Measurements from ENCODE around the gene GJD4. TPM values are rescaled to one million over a fixed set of nuclear protein-coding genes. Genes with fewer than 3 reads are reported as not detected.

GJD4 gene
- total RNA-seq, 6 experiments from 2014 or later = not detected

- Histone ChIP-seq H3K27me3 (no peaks in the 10 kb centered on the region), H3K27ac (no peak overlapping the region), H3K9me3 (no peaks in the 10 kb centered on the region), H3K4me1 (no peaks in the 10 kb centered on the region), H3K4me3 (no peak overlapping the region), H3K36me3 (no peaks in the 10 kb centered on the region)
- TF ChIP-seq POLR2A (IDR thresholded peaks at IDR 0.05) = no peak
- TF ChIP-seq CTCF (IDR thresholded peaks at IDR 0.05) = no peak
- ATAC-seq = no peak
- WGBS (ENCODE audit: insufficient coverage, low coverage, low lambda C conversion rate, missing lambda C conversion rate) = 79% methylated on average over 5 of the region's 6 CpGs
- no peak for DNase-seq
- intact Hi-C loops (cut with DNase I) = no loop called here
These were observed 21.9 kb downstream of the GJD4 start for GRCh38 chr10:35626971-35627507.

DNA sequence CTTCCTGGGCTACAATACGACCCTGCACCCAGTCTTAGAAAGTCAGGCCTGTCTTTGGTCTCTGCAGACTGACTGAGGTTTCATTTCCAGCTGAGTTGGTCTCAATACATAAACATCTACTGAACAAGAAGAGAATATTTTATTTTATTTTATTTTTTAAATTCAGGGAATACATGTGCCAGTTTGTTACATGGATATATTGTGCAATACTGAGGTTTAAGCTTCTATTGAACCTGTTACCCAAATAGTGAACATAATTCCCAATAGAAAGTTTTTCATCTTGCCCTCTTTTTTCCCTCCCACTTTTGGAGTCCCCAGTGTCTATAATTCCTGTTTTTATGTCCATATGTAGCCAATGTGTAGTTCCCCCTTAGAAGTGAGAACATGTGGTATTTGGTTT, 26.3 kb downstream of the GJD4 start:
- WGBS (ENCODE audit: insufficient coverage, low coverage, low lambda C conversion rate, missing lambda C conversion rate) = 91% methylated on average over 1 of the region's 1 CpG
- ATAC-seq (no peak), DNase-seq (no peak)
- H3K27ac ChIP-seq = no peak overlapping the region
- H3K4me1 ChIP-seq = no peaks in the 10 kb centered on the region
- no peaks in the 10 kb centered on the region for H3K36me3 ChIP-seq
- intact Hi-C loops (cut with DNase I) = loop anchor here (10.0 kb wide), 2 partner anchors 1153 to 1253 kb away; no protein-coding TSS in a partner anchor
- no peaks in the 10 kb centered on the region for H3K9me3 ChIP-seq
- H3K4me3 ChIP-seq = no peak overlapping the region
- TF ChIP-seq POLR2A (IDR thresholded peaks at IDR 0.05) (no peak), CTCF (IDR thresholded peaks at IDR 0.05) (no peak)
- H3K27me3 ChIP-seq = no peaks in the 10 kb centered on the region

- Histone ChIP-seq H3K9me3 (no peaks in the 10 kb centered on the region), H3K27me3 (no peaks in the 10 kb centered on the region), H3K27ac (no peak overlapping the region), H3K4me1 (no peaks in the 10 kb centered on the region), H3K4me3 (no peak overlapping the region), H3K36me3 (no peaks in the 10 kb centered on the region)
- intact Hi-C loops (cut with DNase I) = loop anchor here (10.0 kb wide), 2 partner anchors 1153 to 1253 kb away; no protein-coding TSS in a partner anchor
- ATAC-seq (no peak), DNase-seq (no peak)
- no peak for TF ChIP-seq CTCF (IDR thresholded peaks at IDR 0.05)
- no peak for TF ChIP-seq POLR2A (IDR thresholded peaks at IDR 0.05)
These were observed 26.9 kb downstream of the GJD4 start for GRCh38 chr10:35632027-35632426.

DNA sequence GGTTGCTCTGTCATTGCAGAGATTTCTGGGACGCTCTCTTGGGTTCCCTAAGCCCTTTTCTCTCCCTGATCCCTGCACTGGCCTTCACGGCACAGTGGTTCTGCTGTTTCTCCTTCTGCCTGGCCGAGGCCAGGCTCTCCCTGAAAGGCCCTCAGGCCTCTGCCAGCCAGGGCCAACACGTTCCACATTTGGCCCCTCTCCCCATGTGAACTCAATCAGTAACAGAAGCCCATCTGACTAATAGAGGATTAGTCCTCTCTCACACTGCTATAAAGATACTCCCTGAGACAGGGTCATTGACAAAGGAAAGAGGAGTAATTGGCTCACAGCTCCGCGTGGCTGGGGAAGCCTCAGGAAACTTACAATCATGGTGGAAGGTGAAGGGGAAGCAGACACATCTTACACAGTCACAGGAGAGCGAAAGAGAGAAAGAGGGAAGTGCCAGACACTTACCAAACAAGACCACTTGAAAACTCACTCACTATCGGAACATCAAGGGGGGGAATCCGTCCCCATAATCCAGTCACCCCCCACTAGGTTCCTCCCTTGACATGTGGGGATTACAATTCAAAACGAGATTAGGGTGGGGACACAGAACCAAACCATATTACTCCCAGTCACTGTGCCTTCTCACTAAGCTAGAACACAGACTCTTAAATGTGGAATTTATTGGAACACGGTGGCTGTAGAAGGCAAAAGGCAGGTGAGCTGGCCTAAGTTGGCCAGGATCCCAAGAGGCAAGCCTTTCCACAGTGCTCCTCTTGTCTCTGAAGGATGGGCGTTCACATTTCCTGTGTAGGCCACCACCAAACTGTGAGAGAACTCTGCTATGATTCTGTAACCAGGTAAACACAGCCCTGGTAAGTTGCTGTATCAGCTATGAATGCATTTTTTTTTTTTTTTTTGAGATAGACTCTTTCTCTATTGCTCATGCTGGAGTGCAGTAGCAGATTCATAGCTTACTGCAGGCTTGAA, 28.2 kb downstream of the GJD4 start:
- Histone ChIP-seq H3K9me3 (no peaks in the 10 kb centered on the region), H3K36me3 (no peaks in the 10 kb centered on the region), H3K4me1 (no peaks in the 10 kb centered on the region), H3K4me3 (no peak overlapping the region), H3K27ac (no peak overlapping the region), H3K27me3 (no peaks in the 10 kb centered on the region)
- 47% methylated on average over 11 of the region's 12 CpGs for WGBS (ENCODE audit: insufficient coverage, low coverage, low lambda C conversion rate, missing lambda C conversion rate)
- intact Hi-C loops (cut with DNase I) = loop anchor here (10.0 kb wide), 2 partner anchors 1152 to 1252 kb away; no protein-coding TSS in a partner anchor
- ATAC-seq (no peak), DNase-seq (no peak)
- TF ChIP-seq CTCF (IDR thresholded peaks at IDR 0.05) (no peak), POLR2A (IDR thresholded peaks at IDR 0.05) (no peak)

Data from right lobe of liver (tissue), 6 donors.